ENCODE measurements around the gene DUSP11.

Gene DUSP11

GRCh38 chr2:73716543-73717250 lies 63.2 kb downstream of the DUSP11 start:
- DNase-seq, result peak; percentile 53 to 65

DNA sequence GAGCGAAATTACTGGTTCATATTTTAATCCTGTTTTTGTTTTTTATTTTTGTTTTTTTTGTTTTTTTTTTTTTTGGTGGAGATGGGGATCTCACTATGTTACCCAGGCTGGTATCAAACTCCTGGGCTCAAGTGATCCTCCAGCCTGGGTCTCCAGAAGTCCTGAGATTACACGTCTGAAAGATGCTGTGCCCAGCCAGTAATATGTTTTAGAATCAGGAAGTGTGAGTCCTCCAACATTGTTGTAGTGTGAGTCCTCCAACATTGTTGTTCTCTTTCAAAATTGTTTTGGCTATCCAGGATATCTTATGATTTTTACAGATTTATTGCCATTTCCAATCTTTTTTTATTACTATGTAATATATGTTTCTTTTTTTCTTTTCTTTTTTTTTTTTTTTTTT lies 65.8 kb downstream of the DUSP11 start:
- no peak for DNase-seq

Measured in inflammatory macrophage treated with lipopolysaccharide for 1 hour (primary cell).